Bronchial epithelial cell (primary cell): Measurements from ENCODE around the gene PKMYT1. TPM values are rescaled to one million over a fixed set of nuclear protein-coding genes. Genes with fewer than 3 reads are reported as not detected.
"Not testable (repeated sequence)": the region's sequence is repeated elsewhere in the genome, so short reads cannot be mapped to it uniquely, and the experiment has no call there.

Experiments used
- DNase-seq: peaks from one replicate; pipeline ENCODE4 v3.0.0-alpha.2; 2010; ENCODE audit warnings: low read depth
- FAIRE-seq: peaks from 2 replicates; lab custom pipeline; 2011; peaks lifted over from hg19 to GRCh38; lab: Jason Lieb, UNC
- H3K27me3 ChIP-seq: 2 replicates; pipeline ENCODE4 v1.5.1; 2011; ENCODE audit warnings: low read length; ENCODE audit not compliant: control insufficient read depth, insufficient read depth
- H3K36me3 ChIP-seq: 2 replicates; pipeline ENCODE4 v1.5.1; 2011; ENCODE audit warnings: low read length; ENCODE audit not compliant: control insufficient read depth, insufficient read depth
- H3K4me3 ChIP-seq: 2 replicates; pipeline ENCODE4 v1.5.1; 2011; ENCODE audit warnings: mild to moderate bottlenecking, low read depth, low read length, control low read depth
- total RNA-seq: library from RNA; depleted of rRNA; stranded (reverse); fragments of >200 nt; gene quantifications from 2 replicates; pipeline ENCODE4 v1.2.1, GENCODE V29; 2014
- TF ChIP-seq, protein P1 (sequence below): IDR thresholded peaks from 2 replicates; pipeline ENCODE4 v1.5.1; 2011; ENCODE audit warnings: mild to moderate bottlenecking, moderate library complexity, low read length, control low read depth, inconsistent platforms; ENCODE audit not compliant: insufficient read depth, severe bottlenecking

PKMYT1 gene
- total RNA-seq, 1 donor from 2014 or later, result 0.26 TPM

DNA sequence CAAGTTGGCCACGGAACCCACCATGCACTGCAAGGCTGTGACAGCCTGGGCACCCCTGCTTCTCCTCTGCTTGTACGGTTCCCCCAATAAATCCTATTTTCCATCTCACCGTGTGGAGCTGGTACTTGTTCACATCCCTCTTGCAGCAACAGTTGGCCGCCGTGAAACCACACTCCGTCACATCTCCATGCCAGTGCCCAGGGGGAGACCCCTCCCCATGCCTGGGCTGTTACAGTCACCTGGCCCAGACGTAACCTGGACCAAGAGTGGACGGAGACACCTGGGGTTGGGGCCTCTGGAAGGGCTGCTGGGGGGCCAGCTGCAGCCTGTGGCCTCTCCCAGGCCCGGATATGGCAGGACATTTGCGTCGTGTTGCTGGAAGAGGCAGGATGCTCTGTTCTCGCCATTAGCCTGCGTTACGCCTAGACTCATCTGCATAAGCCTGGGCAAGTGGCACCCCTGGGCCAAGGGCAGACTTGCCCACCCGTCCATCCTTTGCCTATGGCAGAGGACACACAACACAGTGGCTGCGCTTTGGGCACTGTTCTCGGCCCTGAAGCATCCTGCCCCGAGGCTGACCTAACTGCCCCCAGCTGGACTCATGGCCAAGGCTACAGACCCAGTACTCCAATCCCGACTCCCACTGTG is 30.4 kb downstream of the PKMYT1 start:
- H3K27me3 ChIP-seq, result peaks cover 4% of the 10 kb centered on the region
- DNase-seq, result no peak
- TF ChIP-seq, protein P1, sequence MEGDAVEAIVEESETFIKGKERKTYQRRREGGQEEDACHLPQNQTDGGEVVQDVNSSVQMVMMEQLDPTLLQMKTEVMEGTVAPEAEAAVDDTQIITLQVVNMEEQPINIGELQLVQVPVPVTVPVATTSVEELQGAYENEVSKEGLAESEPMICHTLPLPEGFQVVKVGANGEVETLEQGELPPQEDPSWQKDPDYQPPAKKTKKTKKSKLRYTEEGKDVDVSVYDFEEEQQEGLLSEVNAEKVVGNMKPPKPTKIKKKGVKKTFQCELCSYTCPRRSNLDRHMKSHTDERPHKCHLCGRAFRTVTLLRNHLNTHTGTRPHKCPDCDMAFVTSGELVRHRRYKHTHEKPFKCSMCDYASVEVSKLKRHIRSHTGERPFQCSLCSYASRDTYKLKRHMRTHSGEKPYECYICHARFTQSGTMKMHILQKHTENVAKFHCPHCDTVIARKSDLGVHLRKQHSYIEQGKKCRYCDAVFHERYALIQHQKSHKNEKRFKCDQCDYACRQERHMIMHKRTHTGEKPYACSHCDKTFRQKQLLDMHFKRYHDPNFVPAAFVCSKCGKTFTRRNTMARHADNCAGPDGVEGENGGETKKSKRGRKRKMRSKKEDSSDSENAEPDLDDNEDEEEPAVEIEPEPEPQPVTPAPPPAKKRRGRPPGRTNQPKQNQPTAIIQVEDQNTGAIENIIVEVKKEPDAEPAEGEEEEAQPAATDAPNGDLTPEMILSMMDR, result no peak
- no peak overlapping the region for H3K4me3 ChIP-seq
- H3K36me3 ChIP-seq, result peaks cover 5% of the 10 kb centered on the region
- no peak for FAIRE-seq

- FAIRE-seq, result no peak
- no peak for DNase-seq
- no peak overlapping the region for H3K4me3 ChIP-seq
- peaks cover 5% of the 10 kb centered on the region for H3K36me3 ChIP-seq
- TF ChIP-seq, protein P1, result no peak
- no peaks in the 10 kb centered on the region for H3K27me3 ChIP-seq
These were observed 31.2 kb downstream of the PKMYT1 start for GRCh38 chr16:2948807-2949704.

DNA sequence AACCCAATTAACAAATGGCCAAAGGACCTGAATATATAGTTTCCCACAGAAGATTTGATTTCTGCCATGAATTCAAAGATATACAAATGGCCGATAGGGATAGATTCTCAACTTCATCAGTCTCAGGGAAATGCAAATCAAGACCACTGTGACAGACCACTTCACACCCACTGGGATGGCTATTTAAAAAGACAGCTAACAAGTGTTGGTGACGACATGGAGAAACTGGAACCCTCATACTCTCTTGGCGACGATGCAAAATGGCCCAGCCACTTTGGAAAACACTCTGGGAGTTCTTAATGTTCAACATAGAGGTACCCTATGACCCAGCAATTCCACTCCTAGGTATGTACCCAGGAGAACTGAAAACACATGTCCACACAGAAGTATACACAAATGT is 33.6 kb downstream of the PKMYT1 start:
- TF ChIP-seq, protein P1, result no peak
- no peak overlapping the region for H3K4me3 ChIP-seq
- FAIRE-seq, result no peak
- DNase-seq, result no peak
- H3K36me3 ChIP-seq, result peaks cover 13% of the 10 kb centered on the region
- H3K27me3 ChIP-seq, result no peaks in the 10 kb centered on the region

DNA sequence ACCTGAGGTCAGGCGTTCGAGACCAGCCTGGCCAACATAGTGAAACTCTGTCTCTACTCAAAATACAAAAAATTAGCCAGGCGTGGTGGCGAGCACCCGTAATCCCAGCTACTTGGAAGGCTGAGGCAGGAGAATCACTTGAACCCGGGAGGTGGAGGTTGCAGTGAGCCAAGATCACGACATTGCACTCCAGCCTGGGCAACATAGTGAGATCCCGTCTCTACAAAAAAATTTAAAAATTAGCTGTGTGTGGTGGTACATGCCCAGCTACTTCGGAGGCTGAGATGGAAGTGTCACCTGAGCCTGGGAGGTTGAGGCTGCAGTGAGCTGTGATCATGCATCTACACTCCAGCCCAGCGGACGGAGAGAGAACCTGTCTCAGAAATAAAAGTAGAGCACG is 36.5 kb downstream of the PKMYT1 start:
- not testable (repeated sequence) for H3K4me3 ChIP-seq, H3K27me3 ChIP-seq, DNase-seq, FAIRE-seq
- peaks cover 22% of the 10 kb centered on the region for H3K36me3 ChIP-seq

- no peak for FAIRE-seq
- TF ChIP-seq, protein P1, result no peak
- Histone ChIP-seq H3K27me3 (no peaks in the 10 kb centered on the region), H3K4me3 (no peak overlapping the region), H3K36me3 (peaks cover 33% of the 10 kb centered on the region)
- no peak for DNase-seq
These were observed 38.2 kb downstream of the PKMYT1 start for GRCh38 chr16:2942045-2942444.

GRCh38 chr16:2939968-2940367 is 40.3 kb downstream of the PKMYT1 start:
- Histone ChIP-seq H3K36me3 (peaks cover 43% of the 10 kb centered on the region), H3K4me3 (no peak overlapping the region), H3K27me3 (no peaks in the 10 kb centered on the region)
- FAIRE-seq (no peak), DNase-seq (no peak)
- TF ChIP-seq, protein P1, result no peak
